AG04450 (cell line): ENCODE results near the gene VSIG10L2. TPM values are rescaled to one million over a fixed set of nuclear protein-coding genes. Genes with fewer than 3 reads are reported as not detected.

Source experiments
- CTCF ChIA-PET: fragments of 300-600, 350-600 bp; formaldehyde crosslinking; extraction: SDS; loops from one replicate; lab custom pipeline; 2022; ENCODE audit warnings: antibody characterized with exemption, inconsistent platforms; lab: Charles Lee
- POLR2A ChIA-PET: fragments of 350-600 bp; formaldehyde crosslinking; extraction: SDS; loops from one replicate; lab custom pipeline; 2021; ENCODE audit warnings: antibody characterized with exemption, inconsistent platforms; lab: Yijun Ruan, JAX
- DNase-seq: peaks from one replicate; pipeline ENCODE4 v3.0.0-alpha.2; 2011; ENCODE audit warnings: low read depth, low spot score
- H3K27ac ChIP-seq: one replicate; pipeline ENCODE4 v1.5.1; 2012; ENCODE audit warnings: low read depth, low read length, control low read depth
- H3K27me3 ChIP-seq: one replicate; pipeline ENCODE4 v1.6.0; 2012; ENCODE audit warnings: low read length; ENCODE audit not compliant: control insufficient read depth, insufficient read depth
- H3K4me3 ChIP-seq: 2 replicates; pipeline ENCODE4 v1.5.1; 2011; ENCODE audit warnings: mild to moderate bottlenecking, low read depth, low read length, control low read depth
- H3K9me3 ChIP-seq: 2 replicates; pipeline ENCODE4 v1.5.1; 2012; ENCODE audit warnings: low read length; ENCODE audit not compliant: control insufficient read depth, insufficient read depth
- CTCF ChIP-seq: IDR thresholded peaks from 2 replicates; pipeline ENCODE4 v1.5.1; 2011; ENCODE audit warnings: low read depth, low read length, control low read depth, inconsistent platforms
- polyA plus RNA-seq: library from polyadenylated mRNA; depleted of rRNA; stranded (reverse); fragments of >200 nt; gene quantifications from 2 replicates; pipeline ENCODE4 v1.2.3, GENCODE V29; 2011

VSIG10L2 gene
- polyA plus RNA-seq, 1 experiment: not detected

GRCh38 chr11:125930076-125930450 lies 15.8 kb upstream of the VSIG10L2 start:
- H3K27ac ChIP-seq: no peak overlapping the region
- peaks cover 30% of the 10 kb centered on the region for H3K27me3 ChIP-seq
- ChIA-PET CTCF (no interaction called here), POLR2A (no interaction called here)
- no peak overlapping the region for H3K4me3 ChIP-seq
- no peak for TF ChIP-seq CTCF
- no peak for DNase-seq
- no peaks in the 10 kb centered on the region for H3K9me3 ChIP-seq

GRCh38 chr11:125931116-125931515 lies 14.7 kb upstream of the VSIG10L2 start:
- Histone ChIP-seq H3K27ac (no peak overlapping the region), H3K4me3 (no peak overlapping the region), H3K9me3 (no peaks in the 10 kb centered on the region), H3K27me3 (peaks cover 25% of the 10 kb centered on the region)
- no peak for DNase-seq
- no peak for TF ChIP-seq CTCF
- ChIA-PET POLR2A (no interaction called here), CTCF (interaction anchor here (1.0 to 1.7 kb wide), 2 partner anchors 10 to 263 kb away, joined by 3 to 7 read pairs; no protein-coding TSS in a partner anchor)

GRCh38 chr11:125931668-125932067 lies 14.2 kb upstream of the VSIG10L2 start:
- POLR2A ChIA-PET: no interaction called here
- TF ChIP-seq CTCF: no peak
- Histone ChIP-seq H3K27me3 (peaks cover 27% of the 10 kb centered on the region), H3K9me3 (no peaks in the 10 kb centered on the region), H3K4me3 (no peak overlapping the region), H3K27ac (no peak overlapping the region)
- CTCF ChIA-PET: interaction anchor here (0.8 to 1.7 kb wide), 3 partner anchors 10 to 262 kb away, joined by 3 to 7 read pairs (median 3); no protein-coding TSS in a partner anchor
- no peak for DNase-seq

- ChIA-PET CTCF (interaction anchor here (0.8 to 1.7 kb wide), 2 partner anchors 10 to 261 kb away, joined by 3 to 7 read pairs; no protein-coding TSS in a partner anchor), POLR2A (no interaction called here)
- Histone ChIP-seq H3K27ac (no peak overlapping the region), H3K27me3 (peaks cover 24% of the 10 kb centered on the region), H3K4me3 (no peak overlapping the region), H3K9me3 (no peaks in the 10 kb centered on the region)
- no peak for DNase-seq
- TF ChIP-seq CTCF: no peak
Observed at GRCh38 chr11:125932301-125932700, 13.5 kb upstream of the VSIG10L2 start.

- Histone ChIP-seq H3K9me3 (no peaks in the 10 kb centered on the region), H3K4me3 (no peak overlapping the region), H3K27me3 (peaks cover 24% of the 10 kb centered on the region), H3K27ac (no peak overlapping the region)
- CTCF ChIA-PET: no interaction called here
- no peak for DNase-seq
- POLR2A ChIA-PET: no interaction called here
- TF ChIP-seq CTCF: no peak
Observed at GRCh38 chr11:125933030-125933813, 12.6 kb upstream of the VSIG10L2 start.
